Gastrocnemius medialis (tissue), 4 donors: ENCODE measurements around the gene ATP2B1.

Experiments
- POLR2A ChIP-seq, 2 donors: fragments of 450-650 bp; IDR thresholded peaks; one replicate each; pipeline ENCODE4 v1.6.1; 2017; ENCODE audit warnings: antibody characterized with exemption in 2 of 2, mild to moderate bottlenecking in 2 of 2, moderate library complexity in 2 of 2
- TF ChIP-seq, protein P1 (sequence below), 5 experiments: fragments of 450-650 bp in 3 of 5; fragments of 200-600 bp in 2 of 5; sonication (generic) in 2 of 5; IDR thresholded peaks in 4 of 5; conservative IDR thresholded peaks in 1 of 5; 1 replicate in 4 of 5; 2 replicates in 1 of 5; pipeline ENCODE4 v1.5.1; 2016 to 2019; ENCODE audit warnings: antibody characterized with exemption in 5 of 5, mild to moderate bottlenecking in 3 of 5, moderate library complexity in 3 of 5

DNA sequence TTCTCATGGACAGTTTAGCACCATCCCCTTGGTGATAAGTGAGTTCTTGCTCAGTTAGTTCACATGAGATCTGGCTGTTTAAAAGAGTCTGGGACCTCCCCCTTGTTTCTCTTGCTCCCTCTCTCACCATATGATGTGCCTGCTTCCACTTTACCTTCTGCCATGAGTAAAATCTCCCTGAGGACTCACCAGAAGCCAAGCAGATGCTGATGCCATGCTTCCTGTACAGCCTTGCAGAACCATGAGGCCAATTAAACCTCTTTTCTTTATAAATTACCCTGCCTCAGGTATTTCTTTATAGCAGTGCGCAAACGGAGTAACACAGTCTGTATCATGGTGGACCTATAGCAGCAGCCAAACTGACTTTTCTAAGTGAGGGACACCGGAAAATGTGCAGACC is 58.8 kb downstream of the ATP2B1 start:
- TF ChIP-seq, protein P1, sequence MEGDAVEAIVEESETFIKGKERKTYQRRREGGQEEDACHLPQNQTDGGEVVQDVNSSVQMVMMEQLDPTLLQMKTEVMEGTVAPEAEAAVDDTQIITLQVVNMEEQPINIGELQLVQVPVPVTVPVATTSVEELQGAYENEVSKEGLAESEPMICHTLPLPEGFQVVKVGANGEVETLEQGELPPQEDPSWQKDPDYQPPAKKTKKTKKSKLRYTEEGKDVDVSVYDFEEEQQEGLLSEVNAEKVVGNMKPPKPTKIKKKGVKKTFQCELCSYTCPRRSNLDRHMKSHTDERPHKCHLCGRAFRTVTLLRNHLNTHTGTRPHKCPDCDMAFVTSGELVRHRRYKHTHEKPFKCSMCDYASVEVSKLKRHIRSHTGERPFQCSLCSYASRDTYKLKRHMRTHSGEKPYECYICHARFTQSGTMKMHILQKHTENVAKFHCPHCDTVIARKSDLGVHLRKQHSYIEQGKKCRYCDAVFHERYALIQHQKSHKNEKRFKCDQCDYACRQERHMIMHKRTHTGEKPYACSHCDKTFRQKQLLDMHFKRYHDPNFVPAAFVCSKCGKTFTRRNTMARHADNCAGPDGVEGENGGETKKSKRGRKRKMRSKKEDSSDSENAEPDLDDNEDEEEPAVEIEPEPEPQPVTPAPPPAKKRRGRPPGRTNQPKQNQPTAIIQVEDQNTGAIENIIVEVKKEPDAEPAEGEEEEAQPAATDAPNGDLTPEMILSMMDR (IDR thresholded peaks at IDR 0.05 in 4 of 5, conservative IDR thresholded peaks at IDR 0.05 in 1 of 5): no peak
- no peak for TF ChIP-seq POLR2A (IDR thresholded peaks at IDR 0.05)
